HL-60/S4 treated with phorbol 12-myristate 13-acetate at 8.2 ng/mL for 4 days and 3 days (cell line): ENCODE data around the gene RHBDL3.

Experiments
- in situ Hi-C: fragments of 300-500 bp; cut with MboI; formaldehyde crosslinking; loops from 2 replicates; pipeline ENCODE4 v1.15.0; 2022; ENCODE audit warnings: low sequenced_read_pairs

The RHBDL3 gene

DNA sequence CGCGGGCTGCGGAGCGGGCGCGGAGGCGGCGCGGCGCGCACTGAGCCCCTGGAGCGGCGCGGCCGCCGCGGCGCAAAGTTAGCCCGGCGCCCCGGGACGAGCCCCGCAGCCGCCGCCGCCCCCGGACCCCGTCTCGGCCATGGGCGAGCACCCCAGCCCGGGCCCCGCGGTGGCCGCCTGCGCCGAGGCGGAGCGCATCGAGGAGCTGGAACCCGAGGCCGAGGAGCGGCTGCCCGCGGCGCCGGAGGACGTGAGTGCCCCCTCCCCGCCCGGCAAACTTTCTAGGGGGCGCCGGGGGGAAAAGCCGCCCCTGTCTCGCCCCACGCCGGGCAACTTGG, 388 bp downstream of the RHBDL3 start:
- in situ Hi-C loops, result no loop called here

- in situ Hi-C loops, result no loop called here
These were observed 1.0 kb downstream of the RHBDL3 start for GRCh38 chr17:32266389-32267301.

- in situ Hi-C loops, result no loop called here
These were observed 2.1 kb downstream of the RHBDL3 start for GRCh38 chr17:32267690-32268205.

DNA sequence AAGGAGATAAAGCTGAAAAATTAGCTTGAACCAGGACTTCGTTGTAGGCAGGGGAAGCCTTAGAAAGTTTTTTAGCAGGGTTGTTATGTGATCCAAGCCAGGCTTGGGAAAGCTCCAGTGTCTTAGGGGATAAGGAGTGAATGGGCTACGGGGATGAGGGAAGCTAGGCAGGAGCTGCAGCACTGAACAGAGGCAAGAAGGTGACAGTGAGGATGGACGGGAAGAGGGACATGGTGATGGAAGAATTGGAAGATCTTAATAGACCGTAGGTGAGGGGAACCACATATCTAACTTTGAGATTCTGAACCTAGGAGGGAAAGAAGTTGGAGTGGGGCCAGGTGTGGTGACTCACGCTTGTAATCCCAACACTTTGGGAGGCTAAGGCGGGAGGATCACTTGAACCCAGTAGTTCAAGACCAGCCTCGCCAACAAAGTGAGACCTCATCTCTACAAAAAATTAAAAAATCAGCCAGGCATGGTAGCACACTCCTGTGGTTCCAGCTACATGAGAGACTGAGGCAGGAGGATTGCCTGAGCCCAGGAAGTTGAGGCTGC, 3.2 kb downstream of the RHBDL3 start:
- in situ Hi-C loops, result no loop called here

DNA sequence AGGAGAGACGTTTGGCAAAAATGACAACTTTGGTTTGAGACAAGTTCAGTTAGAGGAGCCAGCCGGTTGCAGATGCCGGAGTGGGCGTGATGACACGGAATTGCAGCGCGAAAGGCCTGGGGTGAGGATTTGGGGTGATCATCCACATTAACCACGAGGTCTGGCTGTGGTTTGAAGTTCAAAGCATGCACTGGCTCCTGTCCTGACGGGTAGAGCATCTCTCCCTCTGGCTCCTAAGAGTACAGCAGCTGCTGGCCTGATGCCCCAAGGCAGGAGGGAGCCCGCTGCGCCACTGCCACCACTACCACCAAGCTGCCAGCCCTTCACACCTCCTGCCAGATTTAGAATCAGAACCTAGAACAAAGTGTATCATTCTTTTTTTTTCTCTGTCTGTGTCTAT, 3.7 kb downstream of the RHBDL3 start:
- in situ Hi-C loops, result no loop called here

GRCh38 chr17:32271844-32272243, 6.2 kb downstream of the RHBDL3 start:
- in situ Hi-C loops, result no loop called here

- in situ Hi-C loops, result no loop called here
These were observed 8.5 kb downstream of the RHBDL3 start for GRCh38 chr17:32274101-32274500.

GRCh38 chr17:32274643-32275042, 9.0 kb downstream of the RHBDL3 start:
- in situ Hi-C loops, result no loop called here

DNA sequence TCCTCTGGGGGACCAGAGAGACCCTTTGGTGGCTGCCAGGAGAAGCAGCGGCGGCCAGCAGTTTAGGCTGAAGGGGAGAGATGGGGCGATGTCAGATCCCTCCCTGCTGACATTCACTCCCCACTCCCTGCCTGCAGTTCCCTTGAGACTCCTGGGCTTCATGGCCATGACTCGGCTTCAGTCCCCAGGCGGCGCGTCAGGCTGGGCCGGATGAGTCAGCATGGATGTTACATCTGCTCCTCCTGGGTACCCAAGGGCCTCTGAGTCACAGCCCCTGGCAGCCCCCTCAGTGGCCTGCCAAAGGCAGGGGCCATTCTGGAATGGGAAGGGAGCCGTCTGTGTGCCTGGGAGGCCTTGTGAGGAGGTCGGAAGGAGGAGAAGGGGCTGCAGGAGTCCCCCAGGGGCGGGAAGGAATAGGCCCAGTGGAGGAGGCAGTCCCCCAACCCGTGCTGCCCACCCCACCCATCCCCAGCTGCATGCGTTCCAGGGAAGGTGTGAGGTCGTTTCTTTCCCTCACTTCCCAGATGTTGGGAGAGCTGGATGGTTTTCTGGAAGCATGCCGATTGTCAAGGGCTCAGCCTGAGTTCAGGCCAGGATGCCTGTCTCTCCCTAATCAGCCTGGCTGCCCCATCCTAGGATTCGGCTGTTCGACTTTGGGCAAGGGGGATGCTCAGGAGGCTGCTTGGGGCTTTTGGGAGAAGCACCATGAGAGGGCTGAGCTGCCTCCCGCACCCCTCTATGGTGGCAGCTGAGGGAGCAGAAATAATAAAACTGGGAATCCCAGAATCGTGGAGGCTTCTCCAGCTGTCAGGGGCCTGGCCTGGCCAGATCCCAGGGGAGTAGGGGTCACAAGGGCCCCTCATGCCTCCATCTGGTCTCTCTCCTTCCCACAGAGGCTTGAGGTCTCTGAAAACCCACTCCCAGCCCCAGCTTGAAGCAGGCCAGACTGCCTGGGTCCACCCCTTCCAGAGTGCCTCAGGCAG, 9.7 kb downstream of the RHBDL3 start:
- in situ Hi-C loops, result no loop called here

GRCh38 chr17:32276171-32276601, 10.6 kb downstream of the RHBDL3 start:
- in situ Hi-C loops, result no loop called here

DNA sequence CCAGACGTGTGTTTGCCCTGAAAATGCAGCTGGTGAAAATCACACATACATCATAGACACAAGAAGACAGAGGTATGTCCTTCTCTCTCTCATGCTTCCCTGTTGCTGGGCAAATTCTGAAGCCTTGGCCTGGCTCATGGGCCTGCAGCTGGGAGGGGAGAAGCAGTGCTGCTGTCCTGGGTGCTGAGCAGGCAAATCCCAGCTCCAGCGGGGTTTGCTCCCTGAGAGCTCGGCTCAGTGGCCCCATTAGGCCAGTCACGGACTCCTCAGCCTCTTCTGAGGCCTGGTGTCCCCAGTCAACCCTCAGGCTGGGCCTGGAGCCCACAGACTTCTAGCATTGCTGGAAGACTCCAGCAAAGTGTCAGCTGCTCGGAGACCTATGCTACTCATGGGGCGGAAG, 11.7 kb downstream of the RHBDL3 start:
- in situ Hi-C loops, result no loop called here

- in situ Hi-C loops, result no loop called here
These were observed 13.2 kb downstream of the RHBDL3 start for GRCh38 chr17:32278815-32279214.

GRCh38 chr17:32279891-32280716, 14.5 kb downstream of the RHBDL3 start:
- in situ Hi-C loops, result no loop called here

DNA sequence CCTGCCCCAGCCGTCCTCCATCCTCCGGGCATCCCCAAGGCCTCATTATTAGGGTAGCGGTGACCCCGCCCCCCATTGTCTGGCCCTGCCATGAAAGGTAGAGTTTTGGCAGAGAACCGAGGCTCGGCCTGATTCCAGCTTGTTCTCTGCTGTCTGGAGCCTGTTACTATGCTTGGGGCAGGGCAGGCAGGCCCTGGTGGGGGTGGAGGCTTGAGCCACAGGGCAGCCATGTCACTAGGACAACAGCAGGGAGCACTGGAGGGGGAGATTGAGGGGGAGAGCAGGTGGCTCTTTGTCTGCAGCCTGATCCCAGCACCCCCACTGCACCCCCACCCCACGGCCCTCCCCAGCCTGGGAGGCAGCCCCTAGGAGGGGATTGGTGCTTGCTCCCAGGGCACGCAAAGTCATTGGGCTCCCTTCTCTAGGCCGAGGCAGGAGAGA, 15.4 kb downstream of the RHBDL3 start:
- in situ Hi-C loops, result no loop called here

DNA sequence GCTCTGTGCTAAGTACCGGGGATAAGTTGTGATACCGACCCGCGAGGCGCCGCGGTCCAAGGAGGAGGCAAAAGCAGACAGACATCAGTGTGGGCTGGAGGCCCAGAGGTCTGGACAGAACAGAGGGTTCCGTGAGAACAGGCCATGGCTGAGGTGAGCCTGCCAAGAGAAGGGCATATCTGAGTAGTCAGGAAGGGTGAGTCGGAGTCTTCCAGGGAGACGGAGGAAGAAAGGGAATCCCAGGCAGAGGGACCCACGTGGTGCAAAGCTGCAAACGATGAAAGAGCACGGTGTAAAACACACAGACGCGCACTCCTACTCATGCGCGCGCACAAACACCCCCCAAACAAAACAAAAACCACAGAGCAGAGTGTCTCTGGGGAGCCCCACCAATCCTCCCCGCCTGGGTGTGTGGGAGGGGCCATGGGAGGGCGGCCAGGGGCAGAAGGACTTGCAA, 18.1 kb downstream of the RHBDL3 start:
- in situ Hi-C loops, result no loop called here

DNA sequence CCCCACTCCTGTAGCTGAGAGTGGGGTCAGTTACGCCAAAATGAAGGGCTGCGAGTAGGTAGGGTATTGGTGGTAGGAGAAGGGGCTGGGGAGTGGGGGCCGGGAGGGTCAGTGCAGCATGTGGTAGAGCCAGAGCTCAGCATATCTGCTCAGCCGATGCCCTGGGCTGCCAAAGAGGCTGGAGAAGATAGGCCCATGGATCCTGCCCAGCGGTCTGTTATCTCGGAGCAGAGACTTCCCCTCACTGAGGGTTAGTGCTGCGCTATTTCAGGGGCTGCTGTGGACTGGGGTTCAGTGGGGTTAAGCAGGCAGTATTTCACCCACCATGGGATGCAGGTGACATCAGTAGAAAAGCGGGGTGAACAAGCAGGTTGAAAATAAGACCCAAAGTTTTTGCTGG, 19.7 kb downstream of the RHBDL3 start:
- in situ Hi-C loops, result no loop called here

- in situ Hi-C loops, result no loop called here
These were observed 20.3 kb downstream of the RHBDL3 start for GRCh38 chr17:32285746-32286517.

DNA sequence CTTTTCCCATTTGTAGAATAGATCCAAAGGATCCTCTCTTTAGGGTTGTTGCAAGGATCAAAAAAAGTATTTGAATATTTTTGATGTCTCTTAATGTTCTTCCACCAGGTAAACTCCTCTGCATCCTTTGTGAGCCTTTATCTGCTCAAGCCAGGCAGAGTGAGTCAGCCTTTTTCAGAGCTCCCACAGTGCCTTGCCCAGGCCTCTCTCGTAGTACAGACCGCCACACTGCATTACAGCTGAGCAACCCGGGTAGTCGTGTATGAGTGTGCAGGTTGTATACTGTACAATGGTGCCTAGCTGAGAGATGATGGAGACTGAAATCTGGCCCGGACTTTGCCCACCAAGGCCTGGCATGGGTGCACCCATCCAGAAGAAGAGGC, 20.9 kb downstream of the RHBDL3 start:
- in situ Hi-C loops, result no loop called here

DNA sequence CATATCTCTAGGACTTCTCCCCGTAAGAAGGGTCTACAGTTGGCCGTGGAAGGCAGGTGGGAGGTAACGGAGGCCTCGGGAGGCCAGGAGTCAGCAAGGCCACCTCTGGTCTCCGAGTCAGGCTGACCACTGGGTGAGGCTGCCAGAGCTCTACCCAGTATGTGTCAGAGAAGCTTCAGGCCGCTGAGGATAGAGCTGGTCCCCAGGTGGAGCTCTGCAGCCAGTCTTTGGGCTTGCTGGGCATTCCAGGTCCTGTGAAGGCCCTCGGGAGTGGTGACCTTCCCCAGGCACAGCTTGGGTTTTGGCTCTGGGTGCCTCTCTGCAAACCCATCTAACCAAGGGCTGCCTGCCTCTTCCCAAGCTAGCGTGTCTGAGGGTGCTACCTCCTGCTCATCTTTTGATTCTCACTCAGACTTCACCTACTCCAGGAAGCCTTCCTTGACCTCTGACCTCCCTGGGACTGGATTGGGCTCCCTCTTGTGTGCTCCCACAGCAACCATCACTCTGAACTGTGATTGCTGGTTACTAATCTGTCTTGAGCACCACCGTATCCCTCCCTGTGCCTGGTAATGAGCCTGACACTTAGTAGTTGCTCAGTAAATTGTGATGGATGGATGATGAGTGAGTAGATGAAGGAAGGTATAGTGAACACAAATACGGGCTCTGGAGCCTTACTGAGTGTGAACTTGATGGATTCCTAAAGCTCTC, 22.3 kb downstream of the RHBDL3 start:
- in situ Hi-C loops, result no loop called here
